Breast epithelium (tissue), 3 donors: Measurements from ENCODE around the gene PDZD8.

Source experiments
- POLR2A ChIP-seq: fragments of 450-650 bp; IDR thresholded peaks from one replicate; pipeline ENCODE4 v1.6.1; 2016; ENCODE audit warnings: antibody characterized with exemption, mild to moderate bottlenecking, moderate library complexity
- POLR2AphosphoS5 ChIP-seq, 3 donors: sonication (generic); formaldehyde crosslinking; IDR thresholded peaks; one replicate each; pipeline ENCODE4 v1.6.1; 2017; ENCODE audit warnings: antibody characterized with exemption in 3 of 3

- no peak for TF ChIP-seq POLR2AphosphoS5 (IDR thresholded peaks at IDR 0.05)
- no peak for TF ChIP-seq POLR2A
Measured at GRCh38 chr10:117342641-117343040, 32.6 kb downstream of the PDZD8 start.
